Kidney capillary endothelial cell (primary cell): ENCODE measurements around the gene PDHX.
A peak's percentile ranks its signal among the peaks of the same experiment; 100 is the strongest.
"Not testable (repeated sequence)": the region's sequence is repeated elsewhere in the genome, so short reads cannot be mapped to it uniquely, and the experiment has no call there.

Source experiments
- DNase-seq: peaks from one replicate; pipeline ENCODE4 v3.0.0-alpha.2; 2018; ENCODE audit warnings: low spot score

Gene PDHX

GRCh38 chr11:34911676-34912075, 4.7 kb upstream of the PDHX start:
- DNase-seq = no peak

DNA sequence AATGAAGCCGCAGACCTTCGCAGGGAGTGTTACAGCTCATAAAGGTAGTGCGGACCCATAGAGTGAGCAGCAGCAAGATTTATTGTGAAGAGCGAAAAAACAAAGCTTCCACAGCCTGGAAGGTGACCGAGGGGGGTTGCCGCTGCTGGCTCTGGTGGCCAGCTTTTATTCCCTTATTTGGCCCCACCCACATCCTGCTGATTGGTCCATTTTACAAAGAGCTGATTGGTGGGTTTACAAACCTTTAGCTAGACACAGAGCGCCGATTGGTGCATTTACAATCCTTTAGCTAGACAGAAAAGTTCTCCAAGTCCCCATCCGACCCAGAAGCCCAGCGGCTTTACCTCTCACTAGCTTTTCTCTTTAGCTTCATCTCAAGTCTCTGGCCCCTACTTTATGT, 2.9 kb upstream of the PDHX start:
- DNase-seq = not testable (repeated sequence)

DNA sequence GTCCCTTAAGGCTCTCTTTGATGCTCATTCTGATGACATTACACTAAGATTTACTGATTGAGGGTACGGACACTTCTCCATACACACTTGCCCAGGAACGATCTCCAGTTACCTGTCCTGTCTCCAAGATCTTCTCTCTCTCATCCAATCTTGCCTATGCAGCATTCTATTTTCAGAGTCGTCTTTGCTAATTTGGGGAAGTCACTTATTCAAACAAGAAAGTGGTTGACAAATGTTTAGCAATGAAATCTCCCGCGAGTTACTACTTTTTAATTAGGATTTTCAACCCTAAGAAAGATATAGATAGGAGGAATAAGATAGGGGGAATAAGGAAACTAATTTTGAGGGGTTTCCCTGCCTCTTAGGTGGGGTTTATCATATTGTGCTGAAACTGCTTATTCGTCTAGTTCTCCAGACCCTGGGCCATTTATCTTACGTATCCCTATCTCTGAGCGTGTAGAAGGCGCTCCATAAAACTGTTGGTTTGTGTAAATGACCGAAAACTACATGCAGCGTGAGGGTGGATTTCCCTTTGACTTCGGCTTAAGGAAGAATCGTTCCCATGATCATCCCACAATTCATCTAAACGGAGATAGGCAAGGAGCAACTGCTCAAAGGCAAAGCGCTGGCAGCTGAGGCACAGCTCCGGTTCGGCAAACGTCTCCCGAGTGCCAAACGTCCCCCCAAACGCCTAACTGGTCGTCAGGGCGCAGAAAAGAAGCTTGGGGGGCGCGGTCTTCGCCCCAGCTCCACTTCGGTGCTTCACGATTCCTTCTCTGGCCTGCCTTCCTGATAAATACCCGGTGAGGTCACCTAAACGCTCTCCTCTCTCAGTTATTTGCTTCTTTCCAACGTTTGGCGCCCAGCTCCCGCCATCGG, 1.0 kb upstream of the PDHX start:
- DNase-seq = no peak

GRCh38 chr11:34916843-34917770, 689 bp downstream of the PDHX start:
- peak; percentile 9 for DNase-seq

DNA sequence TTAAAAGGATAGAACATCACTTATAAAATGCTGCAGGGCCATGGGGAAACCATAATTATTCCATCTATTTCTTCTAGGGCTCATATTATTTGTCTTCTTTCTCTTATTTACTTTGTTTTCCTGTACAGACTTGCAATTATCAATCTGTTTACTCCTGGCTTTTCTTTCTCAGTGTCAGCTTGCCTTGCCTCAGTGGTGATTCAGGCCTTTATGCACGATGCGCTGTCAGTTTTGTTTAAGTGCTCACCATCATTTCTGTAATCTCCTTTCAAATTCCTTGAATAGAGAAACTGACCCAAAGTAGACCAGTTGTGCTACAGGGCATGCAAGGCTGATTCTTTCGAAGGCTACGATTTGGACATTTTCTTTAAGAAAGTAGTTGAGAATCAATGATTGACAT, 4.7 kb downstream of the PDHX start:
- no peak for DNase-seq

- DNase-seq = no peak
Observed at GRCh38 chr11:34924714-34925113, 8.3 kb downstream of the PDHX start.

- DNase-seq = peak; percentile 56
Observed at GRCh38 chr11:34926101-34926830, 9.8 kb downstream of the PDHX start.

DNA sequence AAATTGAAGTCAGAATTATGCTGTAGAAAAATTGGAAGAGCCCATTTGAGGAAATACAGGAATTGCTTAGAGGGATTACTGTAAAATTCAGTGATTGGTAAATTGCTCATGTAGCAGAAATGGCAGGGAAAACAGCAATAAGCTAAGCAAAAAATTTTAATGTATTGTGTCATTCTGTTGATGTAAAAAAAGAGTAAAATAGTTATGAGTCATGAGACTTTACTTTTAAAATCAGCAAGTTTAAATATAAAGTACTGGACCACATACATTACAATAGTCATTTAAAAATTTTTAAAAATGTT, 10.4 kb downstream of the PDHX start:
- DNase-seq = no peak

- DNase-seq = no peak
Observed at GRCh38 chr11:34928268-34928959, 12.0 kb downstream of the PDHX start.

DNA sequence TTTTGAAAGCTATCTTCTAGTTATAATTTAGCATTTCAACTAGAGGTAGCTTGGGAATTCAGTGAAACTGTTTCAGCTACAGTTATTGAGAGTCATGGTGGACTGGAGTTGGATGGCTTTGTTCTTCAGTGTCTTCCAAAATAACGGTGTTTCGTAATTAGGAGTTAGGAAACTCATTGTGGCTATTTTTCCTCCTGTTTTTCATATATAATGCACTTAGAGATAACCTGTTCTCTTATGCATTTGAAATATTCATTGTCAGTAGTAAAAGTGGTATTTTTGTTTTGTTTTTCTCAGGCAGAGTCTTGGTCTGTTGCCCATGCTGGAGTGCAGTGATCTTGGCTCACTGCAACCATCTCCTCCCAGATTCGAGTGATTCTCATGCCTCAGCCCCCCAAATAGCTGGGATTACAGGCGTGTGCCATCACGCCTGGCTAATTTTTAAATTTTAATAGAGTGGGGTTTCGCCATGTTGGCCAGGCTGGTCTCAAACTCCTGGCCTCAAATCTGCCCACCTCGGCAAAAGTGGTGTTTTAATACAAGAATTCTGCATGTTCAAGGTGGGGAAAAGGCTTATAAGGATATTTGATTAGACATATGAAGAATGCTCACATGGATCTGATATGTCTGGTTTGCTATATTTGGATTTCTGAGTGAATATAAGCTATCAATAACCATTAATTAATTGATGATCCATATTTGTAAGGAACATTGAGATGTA, 12.7 kb downstream of the PDHX start:
- DNase-seq = no peak

DNA sequence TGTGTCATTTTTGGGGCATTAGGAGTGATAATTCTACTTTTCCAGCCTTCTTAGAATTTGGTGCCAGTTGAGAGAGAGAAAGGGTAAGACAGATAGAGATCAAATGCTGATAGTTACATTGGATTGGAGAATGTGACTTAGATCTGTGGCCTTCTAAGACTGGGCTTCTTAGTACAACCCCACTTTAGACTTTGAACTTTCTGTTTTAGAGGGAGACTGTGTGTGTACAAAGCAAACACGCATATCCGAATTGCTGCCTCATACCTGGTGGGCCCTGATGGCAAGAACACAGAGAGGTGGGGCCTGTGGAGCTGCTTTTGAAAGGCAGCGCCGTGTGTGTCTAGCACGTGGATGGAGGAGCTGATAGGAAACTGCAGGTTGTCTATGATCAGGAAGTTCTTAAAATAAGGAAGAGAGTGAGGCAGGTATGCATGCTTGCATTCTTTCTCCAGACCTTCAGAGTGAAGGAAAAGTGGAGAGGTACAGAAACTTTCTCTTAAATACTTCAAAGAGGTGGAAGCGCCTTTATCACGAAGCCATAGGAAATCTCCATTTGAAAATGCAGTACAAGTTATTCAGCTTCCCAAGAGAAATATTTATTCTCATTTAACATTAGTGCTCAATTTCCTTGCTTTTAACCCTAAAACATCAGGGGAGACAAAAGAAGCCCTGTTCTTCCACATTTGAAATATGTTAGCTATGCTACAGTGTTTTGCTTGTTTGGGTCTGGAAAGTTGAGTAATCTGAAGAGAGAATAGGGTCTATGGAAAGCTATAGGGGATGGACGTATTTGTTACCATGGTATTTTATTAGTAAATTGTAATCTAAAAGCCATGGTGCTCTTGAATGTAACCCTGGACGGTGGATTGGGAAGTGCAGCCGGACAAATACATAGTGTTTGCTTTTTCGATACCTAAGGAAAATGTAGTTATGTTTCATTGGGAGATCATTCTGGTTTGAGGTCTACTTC, 13.7 kb downstream of the PDHX start:
- DNase-seq = no peak

- DNase-seq = no peak
Observed at GRCh38 chr11:34936945-34937629, 20.7 kb downstream of the PDHX start.

DNA sequence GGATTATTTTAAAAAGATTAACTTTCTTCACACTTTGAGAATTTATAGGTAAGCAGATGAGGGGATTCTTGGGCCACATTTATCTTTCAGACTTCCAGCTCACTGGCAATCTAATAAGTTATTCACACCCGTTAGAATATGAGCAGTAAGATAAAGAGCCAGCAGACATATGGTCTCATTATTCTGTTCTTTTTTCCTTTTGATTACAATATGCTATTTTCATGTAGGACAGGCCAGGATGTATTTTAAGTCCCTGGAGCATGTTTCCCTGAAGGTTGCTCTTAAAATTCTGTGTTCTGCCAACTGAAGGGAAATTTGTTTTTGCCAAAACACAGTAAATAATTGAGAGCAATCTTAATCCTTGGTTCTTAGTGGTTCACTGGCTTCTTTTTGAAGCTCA, 22.2 kb downstream of the PDHX start:
- DNase-seq = no peak

GRCh38 chr11:34940026-34940677, 23.7 kb downstream of the PDHX start:
- DNase-seq = no peak

GRCh38 chr11:34941688-34942087, 25.3 kb downstream of the PDHX start:
- DNase-seq = no peak

DNA sequence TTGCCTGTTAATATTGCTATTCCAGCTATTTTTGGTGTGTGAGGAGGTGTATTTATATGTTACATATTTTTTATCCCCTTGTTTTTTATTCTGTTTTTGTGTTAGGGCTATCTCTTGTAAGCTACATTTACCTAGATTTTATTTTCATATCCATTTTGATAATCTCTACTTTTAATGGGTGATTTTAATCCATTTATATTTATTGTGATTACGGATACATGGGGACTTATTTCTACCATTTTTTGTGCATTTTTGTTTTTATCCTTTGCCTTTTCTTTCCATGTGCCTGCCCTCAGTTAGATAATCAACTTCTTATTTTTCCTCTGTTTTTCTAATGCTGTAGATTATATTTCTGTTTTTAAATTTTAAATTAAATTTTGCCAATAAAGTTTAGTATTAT, 28.3 kb downstream of the PDHX start:
- no peak for DNase-seq

- no peak for DNase-seq
Observed at GRCh38 chr11:34948696-34949095, 32.3 kb downstream of the PDHX start.

DNA sequence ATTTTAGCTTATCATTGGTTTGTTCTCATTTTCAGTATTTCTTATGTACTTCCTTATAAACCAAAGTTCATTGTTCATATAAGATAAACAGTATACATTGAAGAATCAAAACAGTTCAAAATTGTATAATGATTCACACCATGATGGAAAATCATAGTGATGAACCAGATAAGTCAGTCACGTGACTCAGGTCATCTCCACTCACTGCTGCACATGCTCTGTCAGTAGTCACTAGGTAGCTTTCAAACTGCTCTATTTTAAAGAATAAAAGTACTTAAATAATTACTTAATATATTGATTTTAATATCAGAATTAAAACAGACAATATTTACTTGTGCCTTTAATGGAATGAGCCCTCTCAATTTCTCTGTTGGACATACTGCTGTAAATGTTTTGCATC, 37.5 kb downstream of the PDHX start:
- DNase-seq = no peak

DNA sequence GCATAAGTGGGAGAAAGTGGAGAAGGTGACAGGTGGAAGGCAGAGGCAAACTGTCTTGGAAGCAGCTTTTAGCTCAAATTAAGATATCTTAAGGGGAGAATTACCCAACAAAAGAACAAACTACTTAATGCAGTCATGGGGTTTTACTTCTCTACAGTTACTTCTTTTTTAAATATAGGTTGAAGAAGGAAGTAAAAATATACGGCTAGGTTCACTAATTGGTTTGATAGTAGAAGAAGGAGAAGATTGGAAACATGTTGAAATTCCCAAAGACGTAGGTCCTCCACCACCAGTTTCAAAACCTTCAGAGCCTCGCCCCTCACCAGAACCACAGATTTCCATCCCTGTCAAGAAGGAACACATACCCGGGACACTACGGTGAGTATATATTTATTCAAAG, 40.8 kb downstream of the PDHX start:
- DNase-seq = no peak
